NT2/D1 (cell line): Measurements from ENCODE around the gene MPLKIP.

ENCODE experiments used
- SUZ12 ChIP-seq: IDR thresholded peaks from 2 replicates; pipeline ENCODE4 v1.6.1; 2011; ENCODE audit not compliant: insufficient read length, insufficient read depth; ENCODE audit errors: extremely low read depth
- YY1 ChIP-seq: IDR thresholded peaks from 2 replicates; pipeline ENCODE4 v1.6.1; 2011; ENCODE audit not compliant: insufficient read length, insufficient read depth
- ZNF274 ChIP-seq: IDR thresholded peaks from 2 replicates; pipeline ENCODE4 v1.6.1; 2011; ENCODE audit warnings: mild to moderate bottlenecking, low read depth, low read length

- TF ChIP-seq YY1 (no peak), ZNF274 (no peak), SUZ12 (no peak)
Measured at GRCh38 chr7:40120020-40120419, 14.4 kb downstream of the MPLKIP start.
